ENCODE results near the gene NUP188. TPM values are rescaled to one million over a fixed set of nuclear protein-coding genes. Genes with fewer than 3 reads are reported as not detected.
A peak's percentile ranks its signal among the peaks of the same experiment; 100 is the strongest.

NUP188 gene
- total and polyA plus RNA-seq, 2 of the 13 experiments (the other 11 are each of a cell fraction or from before 2014, with no cell fraction given) = 28.0 to 38.5 TPM

- TF ChIP-seq GMEB2 (CRISPR knock-in tag; IDR thresholded peaks at IDR 0.05; ENCODE audit: low read depth) (no peak), ZNF17 (CRISPR knock-in tag; IDR thresholded peaks at IDR 0.05) (no peak), ZNF138 (CRISPR knock-in tag; IDR thresholded peaks at IDR 0.05; ENCODE audit: low read depth) (no peak), ZFYVE20 (CRISPR knock-in tag; IDR thresholded peaks at IDR 0.05; ENCODE audit: borderline replicate concordance, low read depth) (no peak), ZNF660 (CRISPR knock-in tag; IDR thresholded peaks at IDR 0.05; ENCODE audit: borderline replicate concordance, low read depth) (no peak), SP4 (CRISPR knock-in tag; IDR thresholded peaks at IDR 0.05) (peak; percentile 42; the same call in 1 of the 2 replicates), IRF1 (CRISPR knock-in tag; IDR thresholded peaks at IDR 0.05; ENCODE audit: low read depth) (no peak), ZNF253 (CRISPR knock-in tag; IDR thresholded peaks at IDR 0.05; ENCODE audit: borderline replicate concordance) (no peak), CREB1 (IDR thresholded peaks at IDR 0.05) (no peak), CREB1 (CRISPR knock-in tag; IDR thresholded peaks at IDR 0.05) (no peak), HIVEP1 (CRISPR knock-in tag; IDR thresholded peaks at IDR 0.05) (0 out of 2 replicates have a peak, but pooled peaks have one; percentile 14), NFATC3 (CRISPR knock-in tag; IDR thresholded peaks at IDR 0.05) (no peak), ZNF678 (CRISPR knock-in tag; IDR thresholded peaks at IDR 0.05) (no peak), JUN (CRISPR knock-in tag; IDR thresholded peaks at IDR 0.05) (no peak), ZNF318 (CRISPR knock-in tag; IDR thresholded peaks at IDR 0.05) (no peak), TAF15 (IDR thresholded peaks at IDR 0.05; ENCODE audit: low read depth, low read length, poor library complexity, severe bottlenecking) (no peak), CCDC6 (CRISPR knock-in tag; IDR thresholded peaks at IDR 0.05) (no peak), KLF13 (CRISPR knock-in tag; IDR thresholded peaks at IDR 0.05) (no peak)
Measured at GRCh38 chr9:128921881-128922763, 25.4 kb upstream of the NUP188 start (continued).

All from HepG2 (cell line).